ENCODE measurements around the gene TBC1D22A.
"Not testable (repeated sequence)": the region's sequence is repeated elsewhere in the genome, so short reads cannot be mapped to it uniquely, and the experiment has no call there.

The TBC1D22A gene

DNA sequence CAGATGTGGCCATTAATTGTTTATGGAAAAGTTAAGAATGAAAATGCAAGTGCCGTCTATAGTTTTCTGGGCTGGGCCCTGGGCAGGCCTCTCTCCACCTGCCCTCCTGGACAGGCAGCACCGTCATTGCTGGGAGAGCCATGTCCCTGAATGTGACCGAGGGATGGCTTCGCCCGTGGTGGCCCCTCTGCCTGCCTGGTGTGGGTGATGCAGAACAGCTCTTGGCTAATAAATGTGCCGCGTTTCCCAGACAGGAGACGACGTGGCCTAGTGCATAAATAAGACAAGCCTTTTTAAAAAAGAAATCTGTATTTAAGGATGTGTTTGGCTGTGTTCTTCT lies 407.3 kb downstream of the TBC1D22A start:
- TF ChIP-seq, protein P1, sequence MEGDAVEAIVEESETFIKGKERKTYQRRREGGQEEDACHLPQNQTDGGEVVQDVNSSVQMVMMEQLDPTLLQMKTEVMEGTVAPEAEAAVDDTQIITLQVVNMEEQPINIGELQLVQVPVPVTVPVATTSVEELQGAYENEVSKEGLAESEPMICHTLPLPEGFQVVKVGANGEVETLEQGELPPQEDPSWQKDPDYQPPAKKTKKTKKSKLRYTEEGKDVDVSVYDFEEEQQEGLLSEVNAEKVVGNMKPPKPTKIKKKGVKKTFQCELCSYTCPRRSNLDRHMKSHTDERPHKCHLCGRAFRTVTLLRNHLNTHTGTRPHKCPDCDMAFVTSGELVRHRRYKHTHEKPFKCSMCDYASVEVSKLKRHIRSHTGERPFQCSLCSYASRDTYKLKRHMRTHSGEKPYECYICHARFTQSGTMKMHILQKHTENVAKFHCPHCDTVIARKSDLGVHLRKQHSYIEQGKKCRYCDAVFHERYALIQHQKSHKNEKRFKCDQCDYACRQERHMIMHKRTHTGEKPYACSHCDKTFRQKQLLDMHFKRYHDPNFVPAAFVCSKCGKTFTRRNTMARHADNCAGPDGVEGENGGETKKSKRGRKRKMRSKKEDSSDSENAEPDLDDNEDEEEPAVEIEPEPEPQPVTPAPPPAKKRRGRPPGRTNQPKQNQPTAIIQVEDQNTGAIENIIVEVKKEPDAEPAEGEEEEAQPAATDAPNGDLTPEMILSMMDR (IDR thresholded peaks at IDR 0.05; ENCODE audit: low read depth, low read length) = no peak
- no peak overlapping the region for H3K4me3 ChIP-seq (ENCODE audit: low read depth, low read length)

- H3K4me3 ChIP-seq (ENCODE audit: low read depth, low read length) = not testable (repeated sequence)
Measured at GRCh38 chr22:47170511-47171440, 408.3 kb downstream of the TBC1D22A start.

DNA sequence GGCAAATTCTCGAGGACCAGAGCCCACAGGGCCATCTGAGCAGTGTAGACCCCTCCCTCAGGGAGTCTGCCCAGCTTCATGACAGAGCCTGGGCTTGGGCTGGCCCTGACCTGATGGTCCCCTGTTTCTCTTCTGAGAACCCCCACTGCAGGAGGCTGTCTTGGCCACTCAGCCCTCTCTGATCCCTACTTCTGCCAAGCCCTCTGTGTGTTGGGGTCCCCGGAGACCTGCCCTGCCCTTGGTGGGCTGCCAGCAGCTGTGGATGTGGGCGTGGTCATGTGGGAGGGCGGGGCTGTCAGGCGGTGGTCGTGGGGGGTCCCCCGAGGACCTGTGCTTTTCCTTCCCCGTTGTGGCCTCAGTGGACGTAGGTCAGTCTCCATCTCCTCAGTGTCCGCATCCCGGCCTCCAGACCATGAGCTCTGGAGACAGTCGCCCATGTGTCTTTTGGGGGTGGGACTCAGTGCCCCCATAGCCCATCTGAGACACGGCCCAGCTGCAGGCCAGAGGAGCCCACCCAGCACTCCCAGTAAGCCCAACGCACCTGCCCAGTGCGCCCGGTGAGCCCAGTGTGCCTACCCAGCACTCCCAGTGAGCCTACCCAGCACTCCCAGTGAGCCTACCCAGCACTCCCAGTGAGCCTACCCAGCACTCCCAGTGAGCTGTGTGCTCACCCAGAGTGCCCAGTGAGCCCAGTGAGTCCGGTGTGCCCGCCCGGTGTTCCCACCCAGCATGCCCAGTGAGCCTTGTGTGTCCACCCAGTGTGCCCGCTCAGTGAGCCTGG lies 409.2 kb downstream of the TBC1D22A start:
- no peak overlapping the region for H3K4me3 ChIP-seq (ENCODE audit: low read depth, low read length)
- TF ChIP-seq, protein P1 (IDR thresholded peaks at IDR 0.05; ENCODE audit: low read depth, low read length) = no peak

- TF ChIP-seq, protein P1 (IDR thresholded peaks at IDR 0.05; ENCODE audit: low read depth, low read length) = no peak
- no peak overlapping the region for H3K4me3 ChIP-seq (ENCODE audit: low read depth, low read length)
Measured at GRCh38 chr22:47172771-47173534, 410.5 kb downstream of the TBC1D22A start.

GRCh38 chr22:47173535-47174021 lies 411.1 kb downstream of the TBC1D22A start:
- H3K4me3 ChIP-seq (ENCODE audit: low read depth, low read length) = no peak overlapping the region
- TF ChIP-seq, protein P1 (IDR thresholded peaks at IDR 0.05; ENCODE audit: low read depth, low read length) = no peak

GRCh38 chr22:47174096-47174495 lies 411.6 kb downstream of the TBC1D22A start:
- TF ChIP-seq, protein P1 (IDR thresholded peaks at IDR 0.05; ENCODE audit: low read depth, low read length) = no peak
- no peak overlapping the region for H3K4me3 ChIP-seq (ENCODE audit: low read depth, low read length)

DNA sequence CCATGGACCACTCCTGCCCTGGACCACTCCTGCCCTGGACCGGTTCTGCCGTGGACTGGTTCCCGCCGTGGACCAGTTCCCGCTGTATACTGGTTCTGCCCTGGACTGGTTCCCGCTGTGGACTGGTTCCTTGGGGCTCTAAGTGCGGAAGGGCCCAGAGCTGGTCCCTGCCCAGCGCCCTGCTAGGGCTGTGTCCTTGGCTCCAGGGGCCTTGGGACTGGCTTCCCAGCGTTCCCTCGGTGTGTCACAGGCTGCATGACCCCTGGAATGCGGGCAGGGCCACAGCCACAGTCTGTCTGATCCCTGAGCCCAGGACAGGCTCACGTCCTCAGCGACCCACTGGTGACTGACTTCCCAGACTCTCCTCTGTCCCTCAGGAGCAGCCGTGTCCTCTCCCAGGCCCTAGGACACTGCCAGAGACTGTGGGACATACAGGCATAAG lies 412.2 kb downstream of the TBC1D22A start:
- no peak overlapping the region for H3K4me3 ChIP-seq (ENCODE audit: low read depth, low read length)
- TF ChIP-seq, protein P1 (IDR thresholded peaks at IDR 0.05; ENCODE audit: low read depth, low read length) = no peak

Measured in WI38 (cell line).